PC-3 (cell line): ENCODE data around the gene EIF3B. TPM values are rescaled to one million over a fixed set of nuclear protein-coding genes. Genes with fewer than 3 reads are reported as not detected.

ENCODE experiments used
- ATAC-seq: fragments of 200-7000 bp; cut with Tn5 transposase; 2 replicates; pipeline ENCODE4 v1.9.1; 2020; ENCODE audit warnings: mild to moderate bottlenecking, moderate library complexity
- BruUV-seq: library from RNA; stranded (reverse); fragments of 400-500 nt; replicated peaks from 2 replicates; lab custom pipeline; 2021; lab: Mats Ljungman, UMichigan
- CTCF ChIA-PET: fragments of 300-600 bp; sonication (Branson Sonifier 250); formaldehyde crosslinking; loops from one replicate; lab custom pipeline; 2022; ENCODE audit warnings: antibody characterized with exemption; lab: Charles Lee
- POLR2A ChIA-PET: fragments of 300-600 bp; sonication (Branson Sonifier 250); formaldehyde crosslinking; loops from one replicate; lab custom pipeline; 2022; ENCODE audit warnings: antibody characterized with exemption; ENCODE audit not compliant: unreplicated experiment; lab: Charles Lee
- DNase-seq: peaks from one replicate; pipeline ENCODE4 v3.0.0-alpha.2; 2015
- H2AFZ ChIP-seq: fragments of 300-600 bp; sonication (generic); 2 replicates; pipeline ENCODE4 v1.6.0; 2016; ENCODE audit warnings: antibody characterized with exemption, low read length
- H3F3A ChIP-seq: fragments of 300-600 bp; sonication (generic); one replicate; pipeline ENCODE4 v1.6.0; 2017; ENCODE audit warnings: antibody characterized with exemption, low read length, control low read depth, mild to moderate bottlenecking; ENCODE audit not compliant: unreplicated experiment
- H3K27ac ChIP-seq: fragments of 300-600 bp; sonication (generic); 2 replicates; pipeline ENCODE4 v1.5.1; 2016; ENCODE audit warnings: mild to moderate bottlenecking, low read length
- H3K27me3 ChIP-seq: fragments of 300-600 bp; sonication (generic); 2 replicates; pipeline ENCODE4 v1.6.1; 2016; ENCODE audit warnings: low read length, mixed read lengths
- H3K36me3 ChIP-seq: fragments of 300-600 bp; sonication (generic); 2 replicates; pipeline ENCODE4 v1.6.1; 2016; ENCODE audit warnings: low read depth, mixed run types, low read length, mixed read lengths
- H3K4me1 ChIP-seq: fragments of 300-600 bp; sonication (generic); 2 replicates; pipeline ENCODE4 v1.5.1; 2016; ENCODE audit warnings: low read length; ENCODE audit not compliant: insufficient read depth
- H3K4me2 ChIP-seq: fragments of 300-600 bp; sonication (generic); 2 replicates; pipeline ENCODE4 v1.6.0; 2016; ENCODE audit warnings: low read length
- H3K4me3 ChIP-seq: fragments of 300-600 bp; sonication (generic); 2 replicates; pipeline ENCODE4 v1.5.1; 2016; ENCODE audit warnings: mild to moderate bottlenecking, low read length, mixed read lengths
- H3K79me2 ChIP-seq: fragments of 300-600 bp; sonication (generic); 2 replicates; pipeline ENCODE4 v1.6.1; 2017; ENCODE audit warnings: low read length, mixed read lengths
- H3K9ac ChIP-seq: fragments of 300-600 bp; sonication (generic); 2 replicates; pipeline ENCODE4 v1.6.0; 2016; ENCODE audit warnings: mild to moderate bottlenecking, low read length
- H3K9me2 ChIP-seq: fragments of 300-600 bp; sonication (generic); replicated peaks from 2 replicates; pipeline ENCODE4 v1.6.1; 2016; ENCODE audit warnings: mixed run types, low read length, mixed read lengths
- H3K9me3 ChIP-seq: fragments of 300-600 bp; sonication (generic); 2 replicates; pipeline ENCODE4 v1.6.1; 2016; ENCODE audit warnings: low read length, mixed read lengths
- H4K20me1 ChIP-seq: fragments of 300-600 bp; sonication (generic); 2 replicates; pipeline ENCODE4 v1.6.1; 2016; ENCODE audit warnings: low read length, mixed read lengths
- EZH2 ChIP-seq: fragments of 300-600 bp; sonication (generic); IDR thresholded peaks from one replicate; pipeline ENCODE4 v1.6.1; 2017; ENCODE audit warnings: antibody characterized with exemption, mild to moderate bottlenecking, low read length; ENCODE audit not compliant: unreplicated experiment
- EZH2phosphoT487 ChIP-seq: fragments of 300-600 bp; sonication (generic); IDR thresholded peaks from 2 replicates; pipeline ENCODE4 v1.6.1; 2018; ENCODE audit warnings: mild to moderate bottlenecking, antibody characterized with exemption, low read length, borderline replicate concordance
- intact Hi-C: fragments of 100-400 bp; cut with micrococcal nuclease; formaldehyde crosslinking; loops from 2 replicates; pipeline ENCODE4 v1.9.0; 2023
- total RNA-seq: library from RNA; depleted of rRNA; stranded (reverse); fragments of >200 nt; gene quantifications from 2 replicates; pipeline ENCODE4 v1.2.3, GENCODE V29; 2014
- TF ChIP-seq, protein P1 (sequence below): fragments of 300-600 bp; sonication (generic); conservative IDR thresholded peaks from 2 replicates; pipeline ENCODE4 v1.5.1; 2017; ENCODE audit warnings: antibody characterized with exemption, low read depth, mild to moderate bottlenecking, low read length

EIF3B gene
- total RNA-seq, 1 experiment from 2014 or later, result 289 TPM

DNA sequence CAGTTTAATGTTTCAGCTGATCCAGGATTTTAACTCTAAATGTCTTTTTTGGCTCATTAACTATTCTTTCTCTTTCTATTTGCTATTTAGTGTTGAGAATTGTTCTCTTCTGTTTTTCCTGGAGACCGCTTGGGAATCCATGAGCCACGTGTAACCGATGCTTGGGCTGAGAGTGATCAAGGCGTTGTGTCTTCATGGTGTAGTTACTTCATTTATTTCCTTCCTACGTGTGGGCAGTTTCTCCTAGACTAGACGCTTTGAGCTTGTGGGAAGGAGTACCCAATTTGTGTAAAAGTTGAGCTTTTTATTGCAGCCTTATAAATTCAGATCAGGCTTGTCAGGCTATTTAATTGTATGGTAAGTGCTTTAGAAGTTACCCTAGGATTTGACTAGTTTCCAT, 2.9 kb downstream of the EIF3B start:
- Histone ChIP-seq H3K79me2 (peaks cover 88% of the 10 kb centered on the region), H3F3A (no peaks in the 10 kb centered on the region), H3K4me3 (peak overlapping the region; percentile 99; the same call in 1 of the 2 replicates), H3K27me3 (no peaks in the 10 kb centered on the region), H3K9me3 (no peaks in the 10 kb centered on the region), H3K4me1 (peaks cover 25% of the 10 kb centered on the region), H3K4me2 (peak overlapping the region; percentile 100; the same call in 1 of the 2 replicates), H3K9ac (no peak overlapping the region), H3K36me3 (peaks cover 55% of the 10 kb centered on the region), H4K20me1 (peaks cover 63% of the 10 kb centered on the region), H3K27ac (no peak overlapping the region), H2AFZ (no peak overlapping the region), H3K9me2 (no peaks in the 10 kb centered on the region)
- TF ChIP-seq EZH2, result no peak
- TF ChIP-seq, protein P1, sequence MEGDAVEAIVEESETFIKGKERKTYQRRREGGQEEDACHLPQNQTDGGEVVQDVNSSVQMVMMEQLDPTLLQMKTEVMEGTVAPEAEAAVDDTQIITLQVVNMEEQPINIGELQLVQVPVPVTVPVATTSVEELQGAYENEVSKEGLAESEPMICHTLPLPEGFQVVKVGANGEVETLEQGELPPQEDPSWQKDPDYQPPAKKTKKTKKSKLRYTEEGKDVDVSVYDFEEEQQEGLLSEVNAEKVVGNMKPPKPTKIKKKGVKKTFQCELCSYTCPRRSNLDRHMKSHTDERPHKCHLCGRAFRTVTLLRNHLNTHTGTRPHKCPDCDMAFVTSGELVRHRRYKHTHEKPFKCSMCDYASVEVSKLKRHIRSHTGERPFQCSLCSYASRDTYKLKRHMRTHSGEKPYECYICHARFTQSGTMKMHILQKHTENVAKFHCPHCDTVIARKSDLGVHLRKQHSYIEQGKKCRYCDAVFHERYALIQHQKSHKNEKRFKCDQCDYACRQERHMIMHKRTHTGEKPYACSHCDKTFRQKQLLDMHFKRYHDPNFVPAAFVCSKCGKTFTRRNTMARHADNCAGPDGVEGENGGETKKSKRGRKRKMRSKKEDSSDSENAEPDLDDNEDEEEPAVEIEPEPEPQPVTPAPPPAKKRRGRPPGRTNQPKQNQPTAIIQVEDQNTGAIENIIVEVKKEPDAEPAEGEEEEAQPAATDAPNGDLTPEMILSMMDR, result no peak
- no peak for TF ChIP-seq EZH2phosphoT487
- CTCF ChIA-PET, result no interaction called here
- POLR2A ChIA-PET, result interaction anchor here (0.6 kb wide), 1 partner anchor 267 kb away, joined by 3 read pairs; no protein-coding TSS in a partner anchor
- DNase-seq, result no peak
- ATAC-seq, result no peak
- intact Hi-C loops, result loop anchor here (10.0 kb wide), 1 partner anchor 783 kb away; the partner anchor contains the start of gene PSMG3
- BruUV-seq, result no TSS peak

DNA sequence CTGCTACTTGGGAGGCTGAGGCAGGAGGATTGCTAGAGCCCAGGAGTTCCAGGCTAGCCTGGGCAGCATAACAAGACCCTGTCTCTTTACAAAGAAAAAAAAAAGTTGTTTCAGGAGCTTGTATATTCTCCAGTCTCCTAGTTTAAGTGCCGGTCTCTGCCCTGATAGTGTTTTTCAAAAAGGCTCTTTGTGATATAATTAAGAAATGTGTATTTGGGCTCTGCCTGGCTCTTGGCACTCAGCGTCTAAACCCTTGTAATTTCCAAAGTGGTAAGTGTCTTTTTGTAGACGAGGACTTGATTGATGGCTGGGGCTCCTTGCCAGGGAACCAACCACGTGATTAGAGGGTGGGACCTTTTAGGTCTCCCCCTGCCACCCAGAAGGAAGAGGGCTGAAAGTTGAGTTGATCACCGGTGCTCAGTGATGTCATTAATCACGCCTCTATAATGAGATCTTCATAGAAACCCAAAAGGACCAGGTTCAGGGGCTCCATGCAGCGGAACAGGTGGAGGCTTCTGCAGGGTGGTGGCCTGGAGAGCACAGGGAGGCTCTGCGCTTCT, 4.4 kb downstream of the EIF3B start:
- no peak overlapping the region for H3K4me2 ChIP-seq
- H3K36me3 ChIP-seq, result peaks cover 68% of the 10 kb centered on the region
- no peak overlapping the region for H3K4me3 ChIP-seq
- H3K9ac ChIP-seq, result no peak overlapping the region
- TF ChIP-seq EZH2, result no peak
- TF ChIP-seq, protein P1, result no peak
- TF ChIP-seq EZH2phosphoT487, result no peak
- BruUV-seq, result no TSS peak
- no peaks in the 10 kb centered on the region for H3K9me2 ChIP-seq
- ChIA-PET CTCF (no interaction called here), POLR2A (interaction anchor here (0.6 kb wide), 1 partner anchor 44 kb away, joined by 4 read pairs; the partner anchor contains the start of gene CHST12)
- no peak overlapping the region for H2AFZ ChIP-seq
- peaks cover 80% of the 10 kb centered on the region for H3K79me2 ChIP-seq
- ATAC-seq (no peak), DNase-seq (no peak)
- intact Hi-C loops, result loop anchor here (10.0 kb wide), 1 partner anchor 784 kb away; the partner anchor contains the start of gene PSMG3
- H3K27me3 ChIP-seq, result no peaks in the 10 kb centered on the region
- H3K4me1 ChIP-seq, result peaks cover 14% of the 10 kb centered on the region
- no peaks in the 10 kb centered on the region for H3K9me3 ChIP-seq
- H4K20me1 ChIP-seq, result peaks cover 67% of the 10 kb centered on the region
- H3K27ac ChIP-seq, result no peak overlapping the region
- no peaks in the 10 kb centered on the region for H3F3A ChIP-seq

DNA sequence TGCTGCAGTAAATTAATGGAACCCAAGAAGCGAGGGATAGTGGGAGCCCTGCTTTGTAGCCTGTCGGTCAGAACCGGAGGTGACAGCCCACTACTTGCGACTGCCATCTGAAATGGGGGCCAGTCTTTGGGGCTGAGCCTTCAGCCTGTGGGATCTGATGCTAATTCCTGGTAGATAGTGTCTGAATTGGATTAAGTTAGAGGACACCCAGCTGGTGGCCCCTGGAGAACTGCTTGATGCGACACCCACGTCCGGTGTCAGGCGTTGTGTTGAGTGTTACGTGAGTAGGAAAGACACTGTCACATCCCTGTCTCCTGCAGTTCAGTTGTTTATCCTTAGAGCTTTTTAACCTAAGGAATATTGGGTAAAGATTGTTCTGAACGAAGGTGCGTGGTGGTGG, 5.0 kb downstream of the EIF3B start:
- ChIA-PET POLR2A (no interaction called here), CTCF (no interaction called here)
- no peak overlapping the region for H3K4me3 ChIP-seq
- H3K9ac ChIP-seq, result no peak overlapping the region
- H3K4me1 ChIP-seq, result peaks cover 14% of the 10 kb centered on the region
- TF ChIP-seq, protein P1, result no peak
- TF ChIP-seq EZH2phosphoT487 (no peak), EZH2 (no peak)
- ATAC-seq (no peak), DNase-seq (no peak)
- intact Hi-C loops, result loop anchor here (10.0 kb wide), 1 partner anchor 785 kb away; the partner anchor contains the start of gene PSMG3
- H3K9me3 ChIP-seq, result no peaks in the 10 kb centered on the region
- H3K79me2 ChIP-seq, result peaks cover 85% of the 10 kb centered on the region
- H3K9me2 ChIP-seq, result no peaks in the 10 kb centered on the region
- H2AFZ ChIP-seq, result no peak overlapping the region
- no peaks in the 10 kb centered on the region for H3K27me3 ChIP-seq
- peaks cover 5% of the 10 kb centered on the region for H3F3A ChIP-seq
- peaks cover 74% of the 10 kb centered on the region for H3K36me3 ChIP-seq
- BruUV-seq, result no TSS peak
- no peak overlapping the region for H3K4me2 ChIP-seq
- peaks cover 72% of the 10 kb centered on the region for H4K20me1 ChIP-seq
- H3K27ac ChIP-seq, result no peak overlapping the region
